NCI-H69 (cell line): ENCODE measurements around the gene RBFOX1.

Experiments
- DNase-seq: peaks from one replicate; lab custom pipeline; 2025; lab: John Stamatoyannopoulos, UW

Gene RBFOX1

GRCh38 chr16:7689234-7689633, 356.6 kb downstream of the RBFOX1 start:
- DNase-seq = no peak

- DNase-seq = no peak
Observed at GRCh38 chr16:7691533-7691932, 358.9 kb downstream of the RBFOX1 start.

GRCh38 chr16:7703672-7704071, 371.0 kb downstream of the RBFOX1 start:
- no peak for DNase-seq

GRCh38 chr16:7705885-7706284, 373.2 kb downstream of the RBFOX1 start:
- DNase-seq = no peak

GRCh38 chr16:7709186-7709585, 376.5 kb downstream of the RBFOX1 start:
- DNase-seq = no peak

- no peak for DNase-seq
Observed at GRCh38 chr16:7713244-7713643, 380.6 kb downstream of the RBFOX1 start.

- DNase-seq = no peak
Observed at GRCh38 chr16:7714775-7715174, 382.1 kb downstream of the RBFOX1 start.

GRCh38 chr16:7716660-7717550, 384.3 kb downstream of the RBFOX1 start:
- DNase-seq = no peak

GRCh38 chr16:7722761-7723160, 390.1 kb downstream of the RBFOX1 start:
- DNase-seq = no peak

GRCh38 chr16:7731141-7731540, 398.5 kb downstream of the RBFOX1 start:
- DNase-seq = no peak

GRCh38 chr16:7736138-7736665, 403.6 kb downstream of the RBFOX1 start:
- DNase-seq = no peak

- no peak for DNase-seq
Observed at GRCh38 chr16:7742626-7743025, 410.0 kb downstream of the RBFOX1 start.

- DNase-seq = peak; percentile 18
Observed at GRCh38 chr16:7744546-7745264, 412.1 kb downstream of the RBFOX1 start.

GRCh38 chr16:7745276-7745675, 412.6 kb downstream of the RBFOX1 start:
- peak; percentile 42 for DNase-seq

GRCh38 chr16:7746941-7747340, 414.3 kb downstream of the RBFOX1 start:
- DNase-seq = no peak

GRCh38 chr16:7748522-7748921, 415.9 kb downstream of the RBFOX1 start:
- no peak for DNase-seq

GRCh38 chr16:7755347-7755882, 422.8 kb downstream of the RBFOX1 start:
- peak; percentile 14 for DNase-seq
